DMS114 treated with DMSO at 0.1 percent for 48 hours (cell line): ENCODE results near the gene MDP1.

Experiments used
- DNase-seq: peaks from one replicate; lab custom pipeline; 2025; ENCODE audit not compliant: unreplicated experiment; lab: John Stamatoyannopoulos, UW

The MDP1 gene

DNA sequence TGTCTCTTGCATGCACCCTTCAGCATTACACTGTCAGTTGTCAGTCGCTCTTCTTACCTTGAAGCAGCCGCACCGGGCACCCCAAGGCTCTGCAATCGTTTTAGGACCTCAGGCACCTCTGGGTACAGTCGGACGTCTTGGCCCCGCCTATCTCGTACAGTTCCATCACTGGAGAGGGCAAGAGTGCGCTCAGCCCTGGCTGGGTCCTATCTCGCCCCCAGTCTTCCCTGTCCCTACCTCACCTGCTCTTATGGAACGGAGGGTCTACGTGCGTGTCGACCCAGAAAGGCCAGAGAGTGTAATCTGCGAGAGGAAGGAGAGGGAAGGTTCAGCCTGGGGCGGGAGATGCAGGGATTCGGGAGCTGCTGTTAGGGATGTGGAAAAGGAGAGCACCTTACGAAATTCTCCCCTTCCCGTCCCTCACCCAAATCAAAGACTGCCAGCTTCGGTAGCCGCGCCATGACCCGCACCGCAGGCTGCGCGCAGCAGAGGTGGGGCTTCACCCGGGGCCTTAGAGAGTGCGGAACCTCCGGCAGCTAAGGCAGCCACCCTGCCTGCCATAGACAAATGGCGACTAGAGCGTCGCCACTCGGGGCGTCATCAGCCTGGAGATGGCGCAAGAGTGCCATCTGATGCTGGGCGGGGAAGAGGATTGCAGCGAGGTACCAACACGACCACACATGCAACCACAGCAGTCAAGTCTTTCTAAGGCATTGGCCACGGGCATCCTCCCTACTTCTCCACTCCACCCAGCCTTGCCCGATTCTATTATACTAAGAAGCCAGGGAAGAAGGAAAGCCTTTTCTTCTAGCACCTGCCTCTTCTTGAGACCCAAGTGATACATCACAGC is at the start of gene MDP1:
TSS of gene MDP1 (minus strand) at position 572 of the 850 bp plus-strand sequence. CDS start at position 461, 111 bp downstream.
- DNase-seq: peak; percentile 61

DNA sequence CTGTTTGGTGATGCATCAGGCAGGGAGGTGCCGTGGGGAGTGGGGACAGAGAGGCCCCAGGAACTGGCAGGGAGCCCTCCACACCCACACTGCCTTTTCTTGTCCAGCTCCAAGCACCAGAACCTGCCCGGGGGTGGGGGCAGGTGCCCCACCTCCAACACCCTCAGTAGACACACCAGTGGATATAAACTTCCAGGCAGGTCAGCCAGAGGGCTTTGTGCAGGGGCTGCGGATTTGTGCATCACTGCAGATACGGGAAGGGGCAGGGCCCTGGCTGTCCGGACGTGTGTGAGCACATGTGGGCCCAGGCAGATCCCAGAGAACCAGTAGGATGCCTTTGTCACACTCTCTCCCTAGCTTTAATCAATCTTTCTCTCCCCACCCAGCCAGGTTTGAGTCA is 48.4 kb upstream of the MDP1 start:
- no peak for DNase-seq

DNA sequence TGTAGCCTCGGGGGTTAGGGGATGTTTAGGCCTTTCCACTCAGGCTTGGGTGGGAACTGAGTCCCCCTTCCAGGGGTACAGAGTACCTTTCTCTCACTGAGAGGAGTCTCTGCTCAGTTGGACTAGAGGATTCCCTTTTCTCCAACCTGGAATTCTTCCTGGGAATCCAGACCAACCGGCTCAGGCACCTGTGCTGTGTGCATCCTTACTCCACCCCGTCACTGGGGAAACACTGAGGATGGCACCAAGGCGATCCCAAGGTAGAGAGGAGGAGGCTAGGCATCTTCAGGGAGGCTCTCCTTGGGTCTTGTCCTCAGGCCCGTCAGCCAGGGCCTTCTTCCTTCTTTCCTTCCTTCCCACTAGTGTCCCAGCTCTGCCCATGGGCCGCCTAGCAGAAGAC is 48.0 kb upstream of the MDP1 start:
- DNase-seq: no peak

DNA sequence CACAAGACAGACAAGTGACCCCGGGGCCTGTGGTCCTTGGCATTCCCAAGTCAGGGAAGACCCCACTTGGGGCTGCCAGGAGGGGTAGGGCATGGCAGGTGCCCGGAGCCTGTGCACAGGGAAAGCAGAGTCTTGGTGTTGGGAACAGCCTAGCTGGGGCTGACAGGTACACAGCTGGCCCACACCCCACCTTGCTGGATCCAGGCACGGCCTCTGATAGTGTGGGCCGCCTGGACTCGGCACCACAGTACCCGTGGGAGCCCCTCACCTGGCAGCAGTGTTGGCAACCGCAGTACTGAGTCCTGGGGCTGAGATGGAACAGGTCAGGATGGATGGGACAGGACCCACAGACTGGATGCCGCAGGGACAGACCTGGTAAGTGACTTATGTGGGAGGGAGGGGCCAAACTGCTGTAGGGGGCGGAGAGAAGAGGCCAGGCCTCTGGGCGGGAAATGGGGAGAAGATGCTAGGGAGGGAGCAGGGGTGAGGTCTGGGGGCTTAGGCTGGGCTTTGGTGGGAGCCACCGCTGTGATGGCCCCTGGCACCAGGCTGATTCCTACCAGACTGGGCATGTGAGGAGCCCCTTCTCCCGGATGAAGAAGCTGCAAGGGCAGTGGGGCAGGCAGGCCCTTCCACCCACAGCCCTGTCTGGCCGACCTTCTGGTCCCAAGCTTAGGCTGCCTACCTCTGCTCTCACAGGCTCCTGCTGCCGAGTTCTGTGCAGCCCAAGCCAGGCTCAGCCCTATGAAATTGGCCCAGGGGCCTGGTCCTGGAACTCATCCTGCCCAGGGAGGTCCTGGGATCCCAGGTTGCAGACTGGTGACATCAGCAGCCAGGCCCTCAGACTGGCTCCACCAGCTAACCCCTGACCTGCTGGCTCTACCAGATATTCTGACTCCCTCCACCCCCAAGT is 47.2 kb upstream of the MDP1 start, which contains the start of gene TGM1:
TSS of gene TGM1 (minus strand) at position 357 of the 913 bp plus-strand sequence. CDS start 825 bp downstream, outside the sequence.
- no peak for DNase-seq

DNA sequence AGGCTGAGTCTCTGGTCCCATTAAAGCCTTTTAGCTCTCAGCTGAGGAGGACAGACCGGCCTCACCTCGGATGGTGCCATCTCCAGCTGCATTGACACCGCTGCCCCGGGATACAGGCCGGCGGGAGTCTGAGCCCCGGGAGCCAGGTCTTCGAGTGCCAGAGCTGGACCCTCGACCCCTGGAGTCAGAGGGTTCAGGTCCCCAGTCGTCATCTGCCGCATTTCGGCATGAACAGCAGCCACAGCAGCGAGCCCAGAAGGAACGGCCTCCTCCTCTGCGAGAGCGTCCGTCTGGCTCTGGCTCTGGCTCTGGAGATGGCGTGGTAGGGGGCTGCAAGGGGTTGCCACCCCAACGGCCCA is 46.1 kb upstream of the MDP1 start:
- DNase-seq: no peak

DNA sequence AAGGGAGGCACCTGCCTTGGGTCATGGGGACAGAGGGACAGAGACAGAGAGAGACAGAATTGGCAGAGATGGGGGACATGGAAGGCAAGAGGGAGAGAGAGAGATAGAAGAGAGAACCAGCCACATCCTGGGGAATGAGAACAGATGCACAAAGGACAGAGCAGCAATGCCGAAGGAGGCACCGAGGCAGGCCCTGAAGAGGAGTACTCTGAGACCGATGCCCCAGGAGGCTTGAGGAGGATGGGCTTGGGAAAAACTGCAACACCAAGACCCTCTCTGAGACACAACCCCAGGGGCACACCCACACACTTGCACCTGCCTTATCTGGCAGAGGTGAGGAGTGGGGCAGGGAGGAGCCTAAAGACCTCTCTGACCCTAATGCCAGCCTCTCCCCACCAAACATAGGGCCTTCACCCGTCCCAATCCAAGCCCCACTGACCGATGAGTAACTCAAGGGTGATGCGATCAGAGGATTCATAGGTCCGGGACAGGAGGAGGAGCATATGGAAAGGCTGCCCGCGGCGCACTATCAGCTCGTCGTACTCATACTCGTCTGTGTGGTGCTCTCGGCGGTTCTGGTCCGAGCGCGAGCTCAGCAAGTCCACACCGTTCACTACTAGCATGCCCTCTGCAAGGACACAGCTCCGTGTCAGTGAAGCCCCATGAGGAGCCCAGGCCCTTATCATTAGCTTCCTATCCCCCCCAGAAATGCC is 45.5 kb upstream of the MDP1 start:
- no peak for DNase-seq

DNA sequence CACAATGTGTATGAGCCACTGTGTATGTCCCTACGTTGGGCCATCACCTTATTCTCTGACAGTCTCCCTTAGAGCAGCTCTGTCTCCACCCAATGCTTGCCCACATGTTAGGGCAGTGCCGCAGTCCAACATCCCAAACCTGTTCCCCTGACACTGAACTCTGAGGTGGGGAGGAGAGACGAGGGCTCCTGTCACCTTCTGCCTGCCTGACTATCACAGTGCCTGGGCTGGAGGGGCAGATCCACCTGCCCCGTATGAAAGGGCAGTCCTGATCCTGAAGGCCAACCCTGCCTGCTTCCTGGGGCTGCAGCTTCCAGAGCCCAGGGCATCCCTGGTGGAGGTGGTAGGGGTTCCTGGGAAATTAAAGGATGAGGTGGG is 44.9 kb upstream of the MDP1 start:
- no peak for DNase-seq

DNA sequence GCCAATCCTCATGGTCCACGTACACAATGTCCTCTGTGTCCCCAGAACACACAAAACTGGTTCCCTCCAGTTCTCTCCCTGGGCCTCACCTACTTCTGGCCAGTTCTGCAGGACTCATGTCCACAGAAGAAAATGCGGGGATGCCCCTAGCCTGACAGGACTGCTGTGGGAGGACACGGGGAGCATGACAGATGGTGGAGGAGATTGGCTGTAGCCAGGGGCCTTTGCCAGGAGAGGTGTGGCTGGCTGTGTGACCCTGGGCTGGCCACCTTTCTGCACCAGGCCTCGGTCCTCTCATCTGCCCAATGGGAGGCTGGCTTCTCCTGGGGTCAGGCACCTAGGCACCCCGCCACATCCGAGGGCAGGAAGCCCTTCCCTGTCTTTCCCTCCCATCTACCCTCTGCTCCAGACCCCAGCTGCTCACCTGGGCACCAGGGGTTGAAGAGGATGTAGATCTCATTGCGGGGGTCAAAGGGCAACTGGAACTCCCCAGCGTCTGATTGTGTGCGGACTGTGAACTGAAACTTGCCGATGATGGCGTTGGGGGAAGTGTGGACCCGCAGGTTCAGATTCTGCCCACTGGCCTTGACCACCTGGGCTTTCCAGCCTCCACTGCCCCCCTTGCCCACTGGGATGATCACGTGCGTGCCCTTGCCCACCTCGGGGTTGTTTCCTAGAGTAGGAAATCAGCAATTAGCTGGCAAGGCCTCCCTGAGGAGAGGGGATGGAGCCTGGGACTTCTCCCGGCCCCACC is 44.3 kb upstream of the MDP1 start:
- no peak for DNase-seq

DNA sequence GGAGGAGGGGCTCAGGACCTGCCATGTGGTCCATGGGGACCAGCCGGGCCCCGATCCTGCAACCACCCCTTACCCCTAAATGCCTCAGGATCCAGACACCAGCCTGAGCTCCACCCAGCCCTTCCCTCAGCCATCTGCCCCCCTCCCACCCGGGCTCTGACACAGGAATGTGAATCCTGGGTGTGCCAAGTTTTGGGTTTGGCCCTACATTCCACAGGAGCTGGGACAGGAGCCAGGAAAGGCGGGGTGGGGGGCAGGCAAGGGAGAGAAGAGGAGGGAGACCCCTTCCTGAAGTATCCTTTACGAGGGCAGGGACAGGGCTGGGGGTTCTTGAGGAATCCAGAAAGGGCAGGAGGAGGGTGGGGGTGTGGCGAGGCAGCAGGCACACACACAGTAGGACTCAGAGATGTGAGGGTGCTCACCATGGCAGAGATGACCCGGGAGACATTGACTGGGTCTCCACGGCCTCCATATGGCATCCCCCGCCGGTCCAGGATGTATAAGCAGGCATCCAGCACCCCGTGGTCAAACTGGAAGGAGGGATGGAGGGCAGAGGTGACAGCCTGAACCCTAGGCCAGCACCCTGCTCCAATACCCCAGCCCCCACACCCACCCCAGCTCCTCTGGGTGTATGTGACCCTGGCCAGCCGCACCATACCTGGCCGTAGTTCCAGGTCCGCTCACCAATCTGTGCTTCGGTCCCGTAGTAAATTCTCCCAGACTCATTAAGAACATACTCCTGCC is 43.6 kb upstream of the MDP1 start:
- DNase-seq: no peak

DNA sequence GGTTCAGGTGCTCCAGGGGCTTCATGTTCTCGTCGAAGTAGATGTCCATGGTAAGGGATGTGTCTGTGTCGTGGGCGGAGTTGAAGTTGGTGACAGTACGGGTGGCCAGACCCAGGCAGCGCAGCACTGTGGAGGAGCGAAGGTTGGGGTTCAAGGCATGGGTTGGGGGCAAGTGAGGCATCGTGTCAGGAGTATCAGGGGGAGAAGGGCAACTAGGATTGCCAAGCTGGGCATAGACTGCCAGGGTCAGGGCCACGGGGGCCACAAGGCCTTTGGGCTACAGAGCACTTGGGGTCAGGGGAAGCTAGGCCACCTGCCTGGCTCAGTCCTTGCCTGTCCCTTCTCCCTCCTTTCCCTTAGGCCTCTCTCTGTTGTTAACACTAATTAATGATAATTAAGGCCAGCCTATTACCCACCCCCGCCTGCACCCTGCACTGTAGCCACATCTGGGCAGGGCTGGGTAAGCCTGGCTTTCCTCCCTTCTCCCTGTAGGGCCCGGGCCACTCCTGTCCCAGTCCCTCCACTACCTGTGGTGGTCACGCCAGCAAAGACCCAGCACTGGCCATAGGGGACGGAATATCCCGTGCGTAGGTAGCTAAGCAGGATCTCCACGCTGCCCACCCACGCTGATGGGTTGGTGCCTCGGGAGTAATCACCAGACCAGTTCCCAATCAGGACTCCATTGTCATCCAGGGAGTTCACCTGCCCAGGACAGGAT is 42.8 kb upstream of the MDP1 start:
- DNase-seq: no peak

DNA sequence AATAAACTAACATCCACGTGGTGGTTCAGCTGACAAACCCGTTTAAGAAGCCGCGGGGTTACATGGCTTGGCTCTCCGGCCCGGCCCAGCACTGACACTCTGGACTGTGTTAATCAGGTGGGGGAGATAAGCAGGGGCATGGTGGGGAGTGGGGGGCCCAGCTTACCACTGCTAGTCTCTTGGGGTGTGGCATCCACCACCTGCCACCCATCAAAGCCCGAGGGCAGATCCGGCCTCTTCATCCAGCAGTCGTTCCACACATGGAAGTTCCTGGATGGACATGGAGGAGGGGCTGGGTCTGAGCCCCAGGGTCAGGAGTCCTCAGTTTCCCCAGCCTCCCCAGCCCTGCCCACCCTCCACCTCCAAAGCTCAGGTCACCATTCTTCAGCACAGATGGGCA is 42.3 kb upstream of the MDP1 start:
- DNase-seq: no peak

DNA sequence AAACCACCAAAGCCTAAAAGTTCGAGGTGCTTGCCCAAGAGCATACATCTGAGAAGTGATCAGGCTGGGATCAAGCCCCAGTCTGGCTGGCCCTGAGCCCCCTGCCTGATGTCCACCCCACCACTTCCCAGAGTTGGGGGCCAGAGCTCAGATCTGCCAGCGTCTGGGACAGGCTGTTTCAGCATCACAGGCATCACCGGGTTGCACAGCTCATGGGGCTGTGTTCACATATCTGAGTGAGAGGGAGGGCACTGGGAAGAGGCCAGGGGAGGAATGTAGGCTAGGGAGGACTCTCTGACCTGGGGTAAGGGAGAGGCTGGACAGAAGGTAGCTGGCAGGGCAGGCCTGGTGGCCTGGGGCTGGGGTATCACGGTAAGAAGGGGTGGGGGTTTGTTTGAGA is 41.1 kb upstream of the MDP1 start:
- no peak for DNase-seq

DNA sequence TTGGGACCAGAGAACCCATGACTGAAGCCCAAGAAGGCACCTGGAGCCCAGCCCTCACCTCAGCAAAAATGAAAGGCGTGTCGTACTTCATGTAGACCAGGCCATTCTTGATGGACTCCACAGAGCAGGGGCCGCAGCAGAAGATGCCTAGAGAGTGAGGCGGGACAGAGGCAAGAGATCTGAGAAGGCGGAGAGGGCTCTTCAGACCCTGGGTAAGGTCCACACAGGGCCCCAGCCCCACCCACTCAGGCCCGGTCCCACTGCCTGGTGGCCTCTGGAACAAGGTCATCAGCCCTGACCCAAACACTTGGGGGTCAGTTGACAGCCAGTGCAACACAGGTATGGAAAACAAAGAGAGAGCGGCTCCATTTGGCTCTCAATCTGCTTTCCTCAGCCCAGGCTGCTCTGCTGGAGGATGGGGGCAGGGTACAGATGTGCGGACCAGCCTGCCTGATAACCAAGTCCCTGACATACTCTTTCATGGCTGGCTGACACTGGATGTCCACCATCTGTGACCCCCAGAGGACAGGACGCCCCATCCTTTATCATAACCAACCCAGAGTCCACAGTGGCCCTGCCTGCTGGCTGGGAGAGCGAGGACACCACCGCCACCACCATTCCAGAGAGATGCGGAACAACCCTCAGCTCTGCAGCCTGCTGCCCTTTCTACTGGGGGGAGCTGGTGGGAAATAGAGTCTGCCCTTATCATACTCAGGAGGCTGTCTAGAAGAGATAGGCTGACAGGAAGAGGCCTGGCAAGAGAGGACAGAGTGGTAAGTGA is 40.3 kb upstream of the MDP1 start:
- DNase-seq: no peak

DNA sequence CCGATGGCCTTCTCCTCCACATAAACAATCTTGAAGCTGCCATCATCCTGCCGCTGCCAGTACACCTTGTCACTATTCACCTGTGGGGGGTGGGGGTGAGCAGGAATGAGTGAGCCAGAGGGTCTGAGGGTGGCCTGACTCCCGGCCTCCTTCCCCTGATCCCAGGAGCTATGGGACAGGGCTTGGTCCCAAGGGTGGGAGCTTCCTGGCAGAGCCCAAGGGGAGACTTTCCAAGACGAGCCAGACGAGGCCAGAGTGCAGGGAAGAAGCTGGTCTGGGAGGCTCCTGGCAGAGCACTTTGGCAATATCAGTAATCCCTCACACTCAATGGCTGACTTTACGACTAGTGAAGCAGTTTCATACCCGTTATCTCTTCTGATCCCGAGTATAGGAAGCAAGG is 39.6 kb upstream of the MDP1 start:
- DNase-seq: no peak

DNA sequence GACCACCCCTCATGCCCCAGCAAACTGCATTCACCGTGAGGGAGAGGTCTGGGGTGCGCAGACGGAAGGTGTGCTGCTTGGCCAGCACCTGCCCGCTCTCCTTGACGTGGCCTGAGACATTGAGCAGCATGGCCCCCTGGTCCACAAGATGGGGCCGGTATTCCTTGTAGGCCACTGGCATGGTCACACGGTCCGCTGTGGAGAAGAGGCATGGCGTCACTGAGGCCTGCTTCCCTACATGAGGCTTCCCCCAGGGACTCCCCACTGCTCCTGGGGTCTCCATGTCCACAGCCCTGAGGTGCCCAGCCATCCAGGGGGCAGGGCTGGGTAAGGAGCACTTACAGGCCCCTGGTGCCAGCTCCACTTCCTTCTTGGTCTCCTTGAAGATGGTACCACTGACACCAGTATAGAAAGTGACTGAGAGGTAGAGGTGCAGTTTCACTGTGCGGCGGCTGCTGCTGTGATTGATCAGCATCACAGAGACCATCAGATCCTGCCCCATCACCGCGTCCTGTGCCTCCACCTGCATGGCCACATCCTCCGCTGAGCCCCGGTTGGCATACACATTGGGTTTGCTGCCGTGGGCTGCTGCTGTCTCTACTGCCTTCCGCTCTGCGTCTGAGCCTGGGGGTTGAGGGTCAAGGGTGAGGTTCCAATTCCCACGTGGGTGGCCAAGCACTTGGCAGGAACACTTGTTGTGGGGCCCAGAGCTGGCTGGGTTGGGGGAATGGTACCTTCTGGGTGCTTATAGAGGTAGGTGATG is 38.9 kb upstream of the MDP1 start:
- no peak for DNase-seq

DNA sequence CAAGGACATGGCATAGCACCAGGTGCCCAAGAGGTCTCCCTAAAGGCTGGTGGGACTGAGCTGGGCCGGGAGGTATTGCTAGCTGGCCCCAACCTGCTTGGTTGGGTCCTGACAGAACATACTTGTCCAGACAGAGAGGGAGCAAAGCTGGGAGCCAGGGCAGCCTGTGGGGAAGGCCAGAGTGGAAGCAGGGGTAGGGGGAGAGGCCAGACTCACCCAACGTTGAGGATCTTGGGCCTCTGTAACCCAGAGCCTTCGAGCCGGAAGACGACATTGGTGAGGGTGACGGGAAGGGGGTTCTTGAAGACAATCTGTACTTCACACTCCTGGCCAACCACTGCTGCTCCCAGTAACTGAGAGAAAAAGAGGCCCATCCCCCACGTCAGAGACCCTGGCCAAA is 38.1 kb upstream of the MDP1 start:
- no peak for DNase-seq

DNA sequence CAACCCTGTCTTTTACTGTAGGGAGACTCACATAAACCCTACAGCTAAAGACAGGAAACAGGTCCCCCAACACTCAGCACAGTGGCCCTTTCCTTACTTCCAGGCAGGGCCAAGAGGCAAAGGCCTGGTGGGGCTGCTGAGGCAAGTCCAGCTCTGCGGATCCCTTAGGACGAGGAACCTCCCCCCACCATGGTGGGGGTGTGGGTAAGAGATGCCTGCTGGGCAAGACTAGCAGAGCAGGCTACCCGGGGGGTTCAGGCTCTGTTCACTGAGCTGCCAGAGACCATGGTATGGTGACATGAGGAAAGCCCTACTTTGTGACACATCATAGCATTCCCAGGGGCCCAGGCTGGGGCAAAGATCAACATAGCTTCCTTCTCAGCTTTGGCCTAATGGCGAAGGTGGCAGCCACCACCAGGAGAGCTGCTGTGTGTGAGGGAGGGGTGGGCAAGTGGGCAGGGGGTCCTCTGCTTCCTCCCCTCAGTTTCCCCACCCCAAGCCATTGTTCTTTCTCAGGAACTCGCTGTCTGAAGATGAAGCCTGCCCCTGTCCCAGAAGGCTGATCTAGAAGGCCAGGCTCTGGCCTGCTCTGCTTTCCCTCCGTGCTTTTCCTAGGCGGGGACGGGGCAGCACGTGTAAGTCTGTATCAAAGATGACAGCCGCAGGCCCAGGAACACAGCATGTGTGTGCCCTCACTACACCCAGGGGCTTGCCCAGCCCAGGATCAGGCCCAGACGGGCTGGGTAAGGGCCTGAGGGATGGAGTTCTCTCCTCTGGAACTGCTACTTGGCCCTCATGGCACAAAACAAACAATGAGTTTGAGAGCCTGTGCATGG is 36.6 kb upstream of the MDP1 start:
- DNase-seq: no peak
